Measurements from ENCODE around the gene BATF3. TPM values are rescaled to one million over a fixed set of nuclear protein-coding genes. Genes with fewer than 3 reads are reported as not detected.
A peak's percentile ranks its signal among the peaks of the same experiment; 100 is the strongest.

The BATF3 gene
- total RNA-seq, 3 donors from 2014 or later: 0.38 to 2.9 (median 1.6) TPM

DNA sequence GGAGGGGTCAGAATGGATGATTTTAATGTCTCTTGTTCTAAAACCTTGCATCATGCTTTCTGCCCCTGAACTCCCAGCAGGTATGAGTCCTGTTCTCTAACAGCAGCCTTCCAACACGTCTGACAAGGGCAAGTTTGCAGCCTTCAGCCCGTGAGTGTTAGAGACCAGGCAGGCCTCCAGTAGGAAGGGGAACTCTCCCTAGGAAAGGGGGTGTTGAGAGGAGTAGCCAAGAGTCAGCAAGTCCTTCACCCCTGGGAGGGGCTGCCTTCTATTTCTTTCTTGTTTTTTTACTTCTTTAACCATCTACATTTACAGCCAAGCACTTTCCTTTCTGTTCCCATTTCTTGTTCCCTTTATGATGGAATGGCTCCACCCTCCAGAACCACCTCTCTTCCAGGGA is 14.2 kb downstream of the BATF3 start:
- ATAC-seq: no peak
- intact Hi-C loops (cut with DNase I, micrococcal nuclease): no loop called here
- Histone ChIP-seq H3K9me3 (no peaks in the 10 kb centered on the region), H3K4me1 (ENCODE audit: low read depth) (no peaks in the 10 kb centered on the region), H3K4me3 (no peak overlapping the region), H3K36me3 (ENCODE audit: low read depth) (no peaks in the 10 kb centered on the region)
- no peak for TF ChIP-seq CTCF (IDR thresholded peaks at IDR 0.05)
- no peak for DNase-seq

DNA sequence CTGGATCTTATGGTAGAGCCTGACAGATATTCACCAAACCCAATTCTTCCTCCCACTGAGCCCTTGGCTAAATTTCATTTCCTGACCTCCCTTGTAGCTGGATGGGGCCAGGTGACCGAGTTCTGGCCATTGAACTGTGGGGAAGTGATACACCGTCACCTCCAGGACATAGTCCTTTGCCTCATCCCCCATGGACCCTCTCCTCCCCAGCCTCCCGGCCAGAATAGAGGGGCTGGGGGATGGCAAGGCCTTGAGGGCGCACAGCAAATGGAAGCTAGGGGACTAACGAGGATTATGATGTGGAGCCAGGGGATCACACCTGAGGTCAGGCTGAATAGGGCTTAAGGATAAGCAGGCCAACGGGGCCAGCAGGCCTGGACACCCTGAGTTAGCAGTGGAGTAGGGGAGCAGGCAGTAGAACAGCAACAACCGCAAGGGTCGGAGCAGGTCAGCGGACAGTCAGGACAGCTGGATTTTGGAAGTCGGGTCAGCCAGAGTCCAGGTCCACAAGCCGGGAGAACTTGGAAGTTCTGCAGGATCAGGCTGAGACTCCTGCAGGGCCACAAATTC is 15.0 kb downstream of the BATF3 start:
- intact Hi-C loops (cut with DNase I, micrococcal nuclease): no loop called here
- Histone ChIP-seq H3K9me3 (no peaks in the 10 kb centered on the region), H3K36me3 (ENCODE audit: low read depth) (no peaks in the 10 kb centered on the region), H3K4me1 (ENCODE audit: low read depth) (no peaks in the 10 kb centered on the region), H3K4me3 (no peak overlapping the region)
- ATAC-seq (no peak), DNase-seq (no peak)
- TF ChIP-seq CTCF (IDR thresholded peaks at IDR 0.05): no peak

DNA sequence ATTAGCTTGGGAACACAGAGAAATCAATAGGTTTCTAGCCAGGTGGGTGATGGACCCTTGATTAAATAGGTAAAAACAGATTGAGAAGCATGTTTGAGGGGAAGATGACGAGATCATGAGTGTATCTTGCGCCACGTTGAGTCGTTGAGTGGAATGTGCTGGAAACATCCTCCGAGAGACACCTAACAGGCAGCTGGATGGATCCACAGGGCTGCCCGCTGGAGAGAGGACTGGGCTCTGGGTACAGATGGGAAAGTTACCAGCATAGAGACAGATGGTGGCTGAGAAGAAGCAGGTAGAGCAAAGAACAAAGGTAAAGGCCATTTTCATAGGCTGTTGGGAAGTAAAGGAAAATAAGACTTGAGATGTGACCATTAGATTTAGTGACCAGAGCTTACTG is 15.6 kb downstream of the BATF3 start:
- Histone ChIP-seq H3K4me1 (ENCODE audit: low read depth) (no peaks in the 10 kb centered on the region), H3K9me3 (no peaks in the 10 kb centered on the region), H3K36me3 (ENCODE audit: low read depth) (no peaks in the 10 kb centered on the region), H3K4me3 (no peak overlapping the region)
- intact Hi-C loops (cut with DNase I, micrococcal nuclease): no loop called here
- DNase-seq: no peak
- ATAC-seq: no peak
- no peak for TF ChIP-seq CTCF (IDR thresholded peaks at IDR 0.05)

DNA sequence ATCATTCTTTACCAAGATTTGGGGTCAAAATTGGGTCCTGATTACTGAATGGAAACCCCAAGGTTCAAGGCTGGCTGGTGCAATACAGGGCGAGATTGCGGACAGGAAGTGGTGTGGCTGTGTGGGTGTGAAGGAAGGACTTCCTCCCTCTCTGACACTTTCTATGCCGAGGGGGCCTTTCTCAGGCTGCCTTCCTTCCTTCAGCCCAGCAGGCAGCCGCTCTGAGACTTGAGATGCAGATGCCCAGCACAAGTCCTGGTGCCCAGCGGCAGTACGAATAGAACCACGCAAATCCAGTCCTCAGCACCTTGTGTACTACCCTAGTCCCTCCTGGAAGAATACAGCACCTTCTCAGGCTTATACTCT is 16.3 kb downstream of the BATF3 start:
- Histone ChIP-seq H3K4me3 (no peak overlapping the region), H3K9me3 (no peaks in the 10 kb centered on the region), H3K4me1 (ENCODE audit: low read depth) (no peaks in the 10 kb centered on the region), H3K36me3 (ENCODE audit: low read depth) (no peaks in the 10 kb centered on the region)
- intact Hi-C loops (cut with DNase I, micrococcal nuclease): no loop called here
- no peak for TF ChIP-seq CTCF (IDR thresholded peaks at IDR 0.05)
- DNase-seq (peak; percentile 42 to 61 (median 43)), ATAC-seq (peak; percentile 73)

DNA sequence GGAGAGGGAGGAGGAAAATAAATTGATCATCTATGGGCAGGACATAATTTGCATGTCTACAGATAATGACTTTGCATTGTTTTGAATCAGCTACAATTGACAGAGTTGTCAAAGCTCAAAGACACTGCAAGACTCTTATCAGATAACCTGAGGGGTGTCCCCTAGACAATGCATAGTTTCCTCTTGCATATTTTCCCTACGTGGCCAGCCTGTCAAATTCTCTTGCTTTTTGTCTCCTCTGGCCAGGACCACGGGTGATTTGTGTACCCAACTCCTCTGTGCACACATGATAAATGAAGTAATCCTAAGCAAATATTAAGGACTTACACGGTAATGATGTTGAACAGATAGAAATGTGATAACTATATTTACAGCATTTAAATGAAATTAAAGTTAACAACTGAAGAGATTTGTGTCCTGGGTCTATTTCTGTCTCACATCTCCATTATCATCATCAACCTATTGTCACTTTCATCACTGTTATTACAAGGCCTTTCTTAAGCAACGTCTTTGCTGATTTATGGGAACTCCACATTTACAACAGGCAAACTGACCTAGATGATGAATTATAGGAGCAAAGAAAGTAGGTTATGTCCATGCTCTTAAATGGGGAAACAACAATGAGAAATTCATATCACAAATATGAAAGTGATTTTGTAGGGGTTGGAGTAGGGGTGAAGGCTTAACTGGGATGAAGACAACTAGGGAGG is 18.8 kb downstream of the BATF3 start:
- H3K9me3 ChIP-seq: no peaks in the 10 kb centered on the region
- TF ChIP-seq CTCF (IDR thresholded peaks at IDR 0.05): no peak
- DNase-seq (no peak), ATAC-seq (no peak)
- H3K4me1 ChIP-seq (ENCODE audit: low read depth): no peaks in the 10 kb centered on the region
- H3K36me3 ChIP-seq (ENCODE audit: low read depth): no peaks in the 10 kb centered on the region
- intact Hi-C loops (cut with DNase I, micrococcal nuclease): no loop called here
- H3K4me3 ChIP-seq: no peak overlapping the region
